A549 (cell line): ENCODE measurements around the gene MBD3. TPM values are rescaled to one million over a fixed set of nuclear protein-coding genes. Genes with fewer than 3 reads are reported as not detected.

Source experiments
- ATAC-seq, 2 experiments: fragments of 200-7000 bp in 1 of 2; fragments of >200 bp in 1 of 2; cut with Nextera tagmentation in 1 of 2; cut with Tn5 transposase in 1 of 2; 3 replicates each; pipeline versions ENCODE4 v1.8.0 to v1.9.1; 2018 to 2020; ENCODE audit warnings: mild to moderate bottlenecking in 1 of 2, moderate library complexity in 1 of 2
- CTCF ChIA-PET: fragments of 300-600 bp; sonication (Branson Sonifier 250); formaldehyde crosslinking; extraction: SDS; loops from one replicate; lab custom pipeline; 2021; ENCODE audit warnings: antibody characterized with exemption, inconsistent platforms; lab: Yijun Ruan, JAX
- POLR2A ChIA-PET: fragments of 350-600 bp; formaldehyde crosslinking; extraction: SDS; loops from one replicate; lab custom pipeline; 2021; ENCODE audit warnings: antibody characterized with exemption, inconsistent platforms; lab: Yijun Ruan, JAX
- DNase-seq, 2 experiments: peaks; one replicate each; pipeline versions ENCODE4 v3.0.0 to v3.0.0-alpha.2; 2011 to 2016; ENCODE audit warnings: low read depth in 1 of 2, low spot score in 1 of 2
- FAIRE-seq: peaks from 2 replicates; lab custom pipeline; 2011; peaks lifted over from hg19 to GRCh38; lab: Jason Lieb, UNC
- H3K27ac ChIP-seq, 2 experiments: fragments of >200 bp; sonication (Bioruptor Twin); formaldehyde crosslinking; 3 replicates each; pipeline ENCODE4 v1.5.1; 2016 to 2017
- H3K4me1 ChIP-seq: fragments of >200 bp; sonication (Bioruptor Twin); formaldehyde crosslinking; 3 replicates; pipeline ENCODE4 v1.6.1; 2016
- H3K4me2 ChIP-seq: fragments of >200 bp; sonication (Bioruptor Twin); formaldehyde crosslinking; 3 replicates; pipeline ENCODE4 v1.6.1; 2016
- H3K4me3 ChIP-seq: fragments of >200 bp; sonication (Bioruptor Twin); formaldehyde crosslinking; 3 replicates; pipeline ENCODE4 v1.5.1; 2016
- H3K9me3 ChIP-seq: fragments of >200 bp; sonication (Bioruptor Twin); formaldehyde crosslinking; 3 replicates; pipeline ENCODE4 v1.6.1; 2016
- CBX2 ChIP-seq: fragments of 200-600 bp; sonication (generic); IDR thresholded peaks from 2 replicates; pipeline ENCODE4 v1.6.1; 2016; ENCODE audit warnings: low read depth, mild to moderate bottlenecking, borderline replicate concordance
- CBX8 ChIP-seq: fragments of 200-600 bp; sonication (generic); IDR thresholded peaks from 2 replicates; pipeline ENCODE4 v1.6.1; 2016
- CHD4 ChIP-seq: fragments of 200-600 bp; sonication (generic); IDR thresholded peaks from 2 replicates; pipeline ENCODE4 v1.6.1; 2016; ENCODE audit warnings: antibody characterized with exemption, mild to moderate bottlenecking, borderline replicate concordance
- CTCF ChIP-seq: fragments of >200 bp; sonication (Bioruptor Twin); formaldehyde crosslinking; IDR thresholded peaks from 3 replicates; pipeline ENCODE4 v1.5.1; 2016
- E2F6 ChIP-seq: IDR thresholded peaks from 2 replicates; pipeline ENCODE4 v1.6.1; 2012; ENCODE audit warnings: low read depth, borderline replicate concordance
- EHF ChIP-seq: fragments of 250-450 bp; sonication (Bioruptor Pico); IDR thresholded peaks from 2 replicates; pipeline ENCODE4 v1.5.0; 2020; ENCODE audit warnings: mild to moderate bottlenecking
- EP300 ChIP-seq, 2 experiments: fragments of >200 bp; sonication (Bioruptor Twin); formaldehyde crosslinking; IDR thresholded peaks; 2 replicates in 1 of 2; 3 replicates in 1 of 2; pipeline ENCODE4 v1.6.1; 2016 to 2017
- HEYL ChIP-seq: fragments of 250-450 bp; sonication (Bioruptor Pico); IDR thresholded peaks from 2 replicates; pipeline ENCODE4 v1.8.0; 2021; ENCODE audit warnings: mild to moderate bottlenecking, moderate library complexity
- NFE2L2 ChIP-seq: fragments of 150-350 bp; conservative IDR thresholded peaks from 2 replicates; pipeline ENCODE4 v1.6.1; 2014; ENCODE audit warnings: low read length
- NPAS2 ChIP-seq: fragments of 250-450 bp; sonication (Bioruptor Pico); IDR thresholded peaks from 2 replicates; pipeline ENCODE4 v1.8.0; 2022; ENCODE audit warnings: mild to moderate bottlenecking, moderate library complexity, borderline replicate concordance
- RAD21 ChIP-seq, 2 experiments: fragments of >200 bp in 1 of 2; sonication (Bioruptor Twin) in 1 of 2; formaldehyde crosslinking in 1 of 2; IDR thresholded peaks in 1 of 2; conservative IDR thresholded peaks in 1 of 2; 2 replicates in 1 of 2; 3 replicates in 1 of 2; pipeline ENCODE4 v1.6.1; 2012 to 2018; ENCODE audit warnings: inconsistent platforms in 1 of 2
- RARB ChIP-seq: fragments of 250-450 bp; sonication (Bioruptor Pico); IDR thresholded peaks from 2 replicates; pipeline ENCODE4 v1.8.0; 2021; ENCODE audit warnings: mild to moderate bottlenecking, moderate library complexity
- RCOR1 ChIP-seq: fragments of 150-350 bp; IDR thresholded peaks from 2 replicates; pipeline ENCODE4 v1.6.1; 2014; ENCODE audit warnings: antibody characterized with exemption, low read length, low read depth
- RFX5 ChIP-seq: fragments of 450-650 bp; IDR thresholded peaks from 2 replicates; pipeline ENCODE4 v1.7.1; 2014; ENCODE audit warnings: antibody characterized with exemption, mild to moderate bottlenecking, moderate library complexity
- RNF2 ChIP-seq: fragments of 200-600 bp; sonication (generic); IDR thresholded peaks from 2 replicates; pipeline ENCODE4 v1.6.1; 2016; ENCODE audit warnings: low read depth, mild to moderate bottlenecking, antibody characterized with exemption, moderate library complexity, borderline replicate concordance
- TFCP2L1 ChIP-seq: fragments of 250-450 bp; sonication (Bioruptor Pico); IDR thresholded peaks from 2 replicates; pipeline ENCODE4 v1.5.0; 2021; ENCODE audit warnings: mild to moderate bottlenecking
- ZNF302 ChIP-seq: fragments of 250-450 bp; sonication (Bioruptor Pico); IDR thresholded peaks from 2 replicates; pipeline ENCODE4 v1.9.0; 2021; ENCODE audit warnings: inconsistent platforms, mild to moderate bottlenecking, moderate library complexity
- WGBS: methylation state at CpG from one replicate; pipeline ENCODE4 v1.1.6; 2017; ENCODE audit errors: missing lambda C conversion rate; 5-methylcytosine and 5-hydroxymethylcytosine counted together
- polyA plus RNA-seq, 4 experiments: library from polyadenylated mRNA; depleted of rRNA in 3 of 4; stranded (reverse); fragments of >200 nt; fragmentation: RNase III in 1 of 4; extraction: RNeasy Plus Mini Kit Qiagen cat#74134 plus additional on column Dnase treatment in 1 of 4; gene quantifications; 2 replicates in 3 of 4; 3 replicates in 1 of 4; pipeline ENCODE4 v1.2.3, GENCODE V29; 2011 to 2017
- TF ChIP-seq, protein P1 (sequence below): fragments of 250-450 bp; sonication (Bioruptor Pico); IDR thresholded peaks from 2 replicates; pipeline ENCODE4 v1.5.0; 2020; ENCODE audit warnings: low read depth, mild to moderate bottlenecking, moderate library complexity
- TF ChIP-seq, protein P2 (sequence below): fragments of >200 bp; sonication (Bioruptor Twin); formaldehyde crosslinking; IDR thresholded peaks from 2 replicates; pipeline ENCODE4 v1.6.1; 2016

Gene MBD3
- polyA plus RNA-seq, 2 of the 4 experiments (the other 2 are of a cell fraction): 22.7 to 41.4 TPM

DNA sequence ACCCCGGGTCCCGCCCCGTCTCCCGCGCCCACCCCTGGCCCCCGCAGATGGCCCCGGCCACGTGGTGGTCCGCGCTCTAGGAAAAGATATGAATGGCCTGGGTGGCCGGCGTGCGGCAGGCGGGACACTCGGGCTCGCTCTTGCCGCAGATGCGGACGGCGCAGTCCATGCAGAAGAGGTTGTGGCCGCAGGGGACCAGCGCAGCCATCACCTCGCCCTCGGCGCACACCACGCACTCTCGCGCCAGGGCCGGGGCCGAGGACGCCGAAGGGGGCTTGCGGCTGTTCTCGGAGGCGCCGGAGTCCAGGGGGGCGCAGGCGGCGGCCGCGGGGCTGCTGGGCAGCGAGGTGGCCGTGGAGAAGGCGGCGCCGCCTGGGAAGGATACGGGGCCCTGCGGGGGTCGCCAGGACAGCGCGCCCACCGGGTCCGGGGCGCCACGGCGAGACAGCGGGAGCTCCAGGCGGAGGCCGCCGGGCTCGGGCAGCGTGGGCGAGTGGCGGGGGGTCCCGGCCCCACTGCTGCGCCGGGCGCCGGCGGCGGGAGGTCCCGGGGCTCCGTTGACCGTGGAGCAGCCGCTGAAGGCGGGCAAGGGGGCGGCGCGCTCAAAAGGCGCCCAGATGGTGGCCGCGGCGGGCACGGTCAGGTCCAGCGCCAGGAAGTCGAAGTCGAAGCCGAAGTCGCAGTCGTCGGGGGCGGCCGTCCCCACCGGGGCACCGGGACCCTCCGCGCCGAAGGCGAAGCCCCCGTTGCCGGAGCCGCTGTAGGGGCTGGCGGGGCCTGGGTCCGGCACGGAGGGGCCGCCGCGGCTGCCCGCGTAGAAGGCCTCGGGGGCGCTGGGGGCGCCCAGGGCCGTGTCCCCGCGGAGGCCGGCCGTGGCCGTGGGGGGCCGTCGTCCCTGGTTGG lies 36.9 kb downstream of the MBD3 start:
- H3K9me3 ChIP-seq: no peaks in the 10 kb centered on the region
- DNase-seq (no peak), FAIRE-seq (no peak), ATAC-seq (no peak)
- ChIA-PET CTCF (no interaction called here), POLR2A (no interaction called here)
- no peaks in the 10 kb centered on the region for H3K4me1 ChIP-seq
- TF ChIP-seq CTCF (no peak), RNF2 (no peak), RFX5 (no peak), RARB (CRISPR knock-in tag) (no peak), NFE2L2 (no peak), EHF (no peak), CBX8 (no peak), RAD21 (conservative IDR thresholded peaks at IDR 0.05 in 1 of 2, IDR thresholded peaks at IDR 0.05 in 1 of 2) (no peak), CBX2 (no peak), EP300 (IDR thresholded peaks at IDR 0.05) (no peak), ZNF302 (CRISPR knock-in tag) (no peak), CHD4 (no peak), E2F6 (no peak), TFCP2L1 (CRISPR knock-in tag) (no peak), RCOR1 (no peak)
- TF ChIP-seq, protein P1, sequence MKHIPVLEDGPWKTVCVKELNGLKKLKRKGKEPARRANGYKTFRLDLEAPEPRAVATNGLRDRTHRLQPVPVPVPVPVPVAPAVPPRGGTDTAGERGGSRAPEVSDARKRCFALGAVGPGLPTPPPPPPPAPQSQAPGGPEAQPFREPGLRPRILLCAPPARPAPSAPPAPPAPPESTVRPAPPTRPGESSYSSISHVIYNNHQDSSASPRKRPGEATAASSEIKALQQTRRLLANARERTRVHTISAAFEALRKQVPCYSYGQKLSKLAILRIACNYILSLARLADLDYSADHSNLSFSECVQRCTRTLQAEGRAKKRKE (CRISPR knock-in tag): no peak
- TF ChIP-seq, protein P2, sequence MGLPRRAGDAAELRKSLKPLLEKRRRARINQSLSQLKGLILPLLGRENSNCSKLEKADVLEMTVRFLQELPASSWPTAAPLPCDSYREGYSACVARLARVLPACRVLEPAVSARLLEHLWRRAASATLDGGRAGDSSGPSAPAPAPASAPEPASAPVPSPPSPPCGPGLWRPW: no peak
- no peak overlapping the region for H3K4me3 ChIP-seq
- 95% methylated on average over 64 of the region's 121 CpGs for WGBS
- H3K27ac ChIP-seq: no peak overlapping the region
- no peak overlapping the region for H3K4me2 ChIP-seq

DNA sequence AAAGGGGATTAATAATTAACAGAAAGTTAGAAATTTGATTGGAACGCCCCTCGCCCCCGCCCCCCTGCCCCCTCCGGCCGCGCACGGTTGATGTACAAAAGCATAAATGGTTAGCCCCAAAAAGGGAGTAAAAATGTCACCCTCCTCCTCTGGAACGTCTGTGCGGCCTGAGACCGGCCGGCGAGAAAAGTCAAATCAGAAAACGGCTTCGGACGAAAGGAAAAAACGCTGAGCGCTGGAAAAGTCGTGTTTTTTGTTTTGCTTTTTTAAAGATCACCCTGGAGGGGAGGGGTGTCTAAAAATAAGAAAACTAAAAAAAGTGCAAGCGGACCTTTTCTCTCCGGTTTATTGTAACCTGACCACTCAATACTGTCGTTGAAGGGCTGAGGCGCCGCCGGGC lies 37.7 kb downstream of the MBD3 start:
- FAIRE-seq (no peak), DNase-seq (no peak), ATAC-seq (no peak)
- no peaks in the 10 kb centered on the region for H3K4me1 ChIP-seq
- ChIA-PET POLR2A (no interaction called here), CTCF (no interaction called here)
- 85% methylated on average over 24 of the region's 24 CpGs for WGBS
- H3K4me3 ChIP-seq: no peak overlapping the region
- H3K9me3 ChIP-seq: no peaks in the 10 kb centered on the region; the same call in 2 of the 3 replicates
- H3K4me2 ChIP-seq: no peak overlapping the region
- H3K27ac ChIP-seq: no peak overlapping the region
- TF ChIP-seq HEYL (no peak), NPAS2 (CRISPR knock-in tag) (no peak)

DNA sequence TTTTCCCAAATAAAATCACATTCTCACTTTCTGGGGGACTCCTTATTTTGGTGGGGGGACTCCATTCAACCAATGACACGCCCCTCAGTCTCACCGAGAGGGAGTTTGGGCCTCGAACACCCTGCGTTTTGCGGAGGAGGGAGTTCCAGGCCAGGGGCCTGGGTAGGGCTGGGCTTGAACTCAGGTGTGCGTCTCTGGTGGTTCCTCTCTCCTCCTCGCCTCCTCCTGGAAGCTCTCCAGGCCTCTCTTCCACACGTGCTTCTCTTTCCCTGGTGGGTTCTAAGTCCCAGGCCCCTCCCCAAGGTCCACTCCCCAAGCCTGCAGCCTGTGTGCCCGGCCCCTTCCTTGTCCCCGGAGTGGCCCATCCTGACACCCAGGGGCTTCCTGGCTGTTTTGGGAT lies 39.2 kb downstream of the MBD3 start:
- Histone ChIP-seq H3K4me2 (no peak overlapping the region), H3K9me3 (no peaks in the 10 kb centered on the region; the same call in 2 of the 3 replicates), H3K4me1 (no peaks in the 10 kb centered on the region), H3K27ac (no peak overlapping the region), H3K4me3 (no peak overlapping the region)
- TF ChIP-seq CTCF: no peak
- 93% methylated on average over 10 of the region's 10 CpGs for WGBS
- DNase-seq: no peak
- no peak for ATAC-seq
- FAIRE-seq: no peak
- ChIA-PET CTCF (no interaction called here), POLR2A (no interaction called here)
